ENCODE results near the gene DACT3. TPM values are rescaled to one million over a fixed set of nuclear protein-coding genes. Genes with fewer than 3 reads are reported as not detected.
"Not testable (repeated sequence)": the region's sequence is repeated elsewhere in the genome, so short reads cannot be mapped to it uniquely, and the experiment has no call there.

DACT3 gene
- total RNA-seq, 1 experiment from 2014 or later: 0.75 TPM

GRCh38 chr19:46630586-46631205 lies 30.3 kb downstream of the DACT3 start:
- no TSS peak for BruUV-seq (replicated peaks)
- H3K27me3 ChIP-seq (replicated peaks; ENCODE audit: control insufficient read depth, insufficient read depth, low read length): no peaks in the 10 kb centered on the region; the same call in 1 of the 2 replicates
- no peak overlapping the region for H3K27ac Mint-ChIP-seq (ENCODE audit: unreplicated experiment)
- ChIA-PET CTCF (interaction anchor here (1.3 to 2.0 kb wide), 4 partner anchors 14 to 32 kb away, joined by 4 to 10 read pairs (median 8); partner anchors contain the start of gene DACT3), POLR2A (no interaction called here)
- intact Hi-C loops (cut with micrococcal nuclease; ENCODE audit: unreplicated experiment): no loop called here
- H3K4me1 Mint-ChIP-seq (ENCODE audit: low read depth, unreplicated experiment): peaks cover 8% of the 10 kb centered on the region
- no peak overlapping the region for H3K4me3 ChIP-seq (ENCODE audit: low read depth, low read length)
- no peaks in the 10 kb centered on the region for H3K36me3 Mint-ChIP-seq (ENCODE audit: insufficient read depth, unreplicated experiment)
- DNase-seq: no peak
- H3K4me3 Mint-ChIP-seq (ENCODE audit: unreplicated experiment): no peak overlapping the region
- H3K9me3 Mint-ChIP-seq (ENCODE audit: unreplicated experiment): no peaks in the 10 kb centered on the region
- no peaks in the 10 kb centered on the region for H3K36me3 ChIP-seq (ENCODE audit: control insufficient read depth, insufficient read depth, low read length)
- H3K27me3 Mint-ChIP-seq (ENCODE audit: insufficient read depth, unreplicated experiment): peaks cover 10% of the 10 kb centered on the region
- H3K9me3 ChIP-seq: no peaks in the 10 kb centered on the region
- peaks cover 9% of the 10 kb centered on the region for H3K4me1 ChIP-seq
- TF ChIP-seq CTCF (IDR thresholded peaks at IDR 0.05; ENCODE audit: insufficient read depth in 1 of 2, low read depth in 1 of 2, low read length in 1 of 2, severe bottlenecking in 1 of 2, unreplicated experiment in 1 of 2): no peak

DNA sequence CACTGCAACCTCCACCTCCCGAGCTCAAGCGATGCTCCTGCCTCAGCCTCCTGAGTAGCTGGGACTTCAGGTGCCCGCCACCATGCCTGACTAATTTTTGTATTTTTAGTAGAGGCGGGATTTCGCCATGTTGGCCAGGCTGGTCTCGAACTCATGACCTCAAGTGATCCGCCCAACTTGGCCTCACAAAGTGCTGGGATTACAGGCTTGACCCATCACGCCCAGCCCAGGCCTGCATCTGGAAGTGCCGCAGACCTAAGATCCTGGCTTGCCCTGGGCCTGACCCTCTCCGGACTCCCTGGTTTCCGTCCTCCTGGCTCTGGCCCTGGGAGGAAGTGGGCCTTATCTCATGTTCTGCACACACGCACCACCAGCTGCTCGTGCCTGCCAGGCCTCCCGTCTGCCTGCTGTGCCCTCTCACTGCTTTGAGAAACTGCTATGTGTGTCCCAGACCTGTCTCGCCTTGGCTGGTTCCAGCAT lies 31.4 kb downstream of the DACT3 start:
- Mint-ChIP-seq H3K4me1 (ENCODE audit: low read depth, unreplicated experiment) (peaks cover 8% of the 10 kb centered on the region), H3K36me3 (ENCODE audit: insufficient read depth, unreplicated experiment) (no peaks in the 10 kb centered on the region), H3K9me3 (ENCODE audit: unreplicated experiment) (no peaks in the 10 kb centered on the region), H3K27me3 (ENCODE audit: insufficient read depth, unreplicated experiment) (peaks cover 5% of the 10 kb centered on the region), H3K4me3 (ENCODE audit: unreplicated experiment) (no peak overlapping the region), H3K27ac (ENCODE audit: unreplicated experiment) (no peak overlapping the region)
- H3K27me3 ChIP-seq (replicated peaks; ENCODE audit: control insufficient read depth, insufficient read depth, low read length): no peaks in the 10 kb centered on the region; the same call in 1 of the 2 replicates
- BruUV-seq (replicated peaks): no TSS peak
- no peaks in the 10 kb centered on the region for H3K9me3 ChIP-seq
- DNase-seq: no peak
- H3K4me3 ChIP-seq (ENCODE audit: low read depth, low read length): no peak overlapping the region
- H3K36me3 ChIP-seq (ENCODE audit: control insufficient read depth, insufficient read depth, low read length): no peaks in the 10 kb centered on the region
- intact Hi-C loops (cut with micrococcal nuclease; ENCODE audit: unreplicated experiment): no loop called here
- no peak for TF ChIP-seq CTCF (IDR thresholded peaks at IDR 0.05; ENCODE audit: insufficient read depth in 1 of 2, low read depth in 1 of 2, low read length in 1 of 2, severe bottlenecking in 1 of 2, unreplicated experiment in 1 of 2)
- ChIA-PET POLR2A (interaction anchor here (0.6 kb wide), 1 partner anchor 85 kb away, joined by 15 read pairs; no protein-coding TSS in a partner anchor), CTCF (interaction anchor here (2.4 to 3.0 kb wide), 2 partner anchors 12 to 32 kb away, joined by 11 to 15 read pairs; partner anchors contain the start of gene DACT3)
- peaks cover 9% of the 10 kb centered on the region for H3K4me1 ChIP-seq

DNA sequence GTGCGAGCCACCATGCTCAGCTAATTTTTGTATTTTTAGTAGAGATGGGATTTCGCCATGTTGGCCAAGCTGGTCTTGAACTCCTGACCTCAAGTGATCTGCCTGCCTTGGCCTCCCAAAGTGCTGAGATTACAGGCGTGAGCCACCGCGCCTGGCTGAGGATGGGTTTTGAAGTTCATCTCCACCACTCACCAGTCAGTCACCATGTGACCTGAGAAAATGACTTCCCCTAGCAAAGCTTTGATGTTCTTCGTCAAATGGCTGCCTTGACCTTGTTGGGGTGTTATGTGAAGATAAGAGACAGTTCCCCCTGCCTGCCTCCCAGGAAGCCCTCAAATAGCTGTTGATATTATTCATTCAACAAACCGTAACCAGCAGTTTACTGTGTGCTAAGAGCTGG lies 32.0 kb downstream of the DACT3 start:
- H3K4me1 ChIP-seq; H3K27me3 Mint-ChIP-seq (ENCODE audit: insufficient read depth, unreplicated experiment); H3K36me3 Mint-ChIP-seq (ENCODE audit: insufficient read depth, unreplicated experiment); H3K9me3 ChIP-seq; H3K27ac Mint-ChIP-seq (ENCODE audit: unreplicated experiment); H3K4me3 Mint-ChIP-seq (ENCODE audit: unreplicated experiment); DNase-seq; H3K27me3 ChIP-seq (replicated peaks; ENCODE audit: control insufficient read depth, insufficient read depth, low read length); intact Hi-C loops (cut with micrococcal nuclease; ENCODE audit: unreplicated experiment); H3K36me3 ChIP-seq (ENCODE audit: control insufficient read depth, insufficient read depth, low read length); H3K4me1 Mint-ChIP-seq (ENCODE audit: low read depth, unreplicated experiment); H3K9me3 Mint-ChIP-seq (ENCODE audit: unreplicated experiment); POLR2A ChIA-PET; BruUV-seq (replicated peaks); H3K4me3 ChIP-seq (ENCODE audit: low read depth, low read length): not testable (repeated sequence)
- CTCF ChIA-PET: interaction anchor here (0.6 to 3.0 kb wide), 3 partner anchors 12 to 52 kb away, joined by 3 to 15 read pairs (median 11); partner anchors contain the start of gene DACT3

All from Caco-2 (cell line).